Testis (tissue), 3 donors: ENCODE measurements around the gene NECTIN1. TPM values are rescaled to one million over a fixed set of nuclear protein-coding genes. Genes with fewer than 3 reads are reported as not detected.

Experiments used
- DNase-seq: peaks from one replicate; pipeline ENCODE4 v3.0.0-alpha.2; 2019
- H3K27ac ChIP-seq, 2 donors: fragments of 200-600 bp; sonication (generic); one replicate each; pipeline ENCODE4 v1.5.1; 2019
- H3K27me3 ChIP-seq: fragments of 200-600 bp; sonication (generic); one replicate; pipeline ENCODE4 v1.5.1; 2019
- H3K36me3 ChIP-seq: fragments of 200-600 bp; sonication (generic); one replicate; pipeline ENCODE4 v1.5.1; 2017; ENCODE audit warnings: low read depth; ENCODE audit errors: missing control alignments
- H3K4me1 ChIP-seq: fragments of 200-600 bp; sonication (generic); one replicate; pipeline ENCODE4 v1.5.1; 2019
- H3K4me3 ChIP-seq, 2 donors: fragments of 200-600 bp; sonication (generic); one replicate each; pipeline ENCODE4 v1.5.1; 2017 to 2019
- H3K9me3 ChIP-seq: fragments of 200-600 bp; sonication (generic); one replicate; pipeline ENCODE4 v1.5.1; 2017
- CTCF ChIP-seq, 3 experiments: fragments of 450-650 bp in 2 of 3; fragments of 200-600 bp in 1 of 3; sonication (generic) in 1 of 3; IDR thresholded peaks; one replicate each; pipeline ENCODE4 v1.5.1; 2016 to 2019; ENCODE audit warnings: antibody characterized with exemption in 3 of 3, mild to moderate bottlenecking in 2 of 3, moderate library complexity in 1 of 3
- POLR2A ChIP-seq: fragments of 450-650 bp; IDR thresholded peaks from one replicate; pipeline ENCODE4 v1.6.1; 2017; ENCODE audit warnings: antibody characterized with exemption, mild to moderate bottlenecking, moderate library complexity
- WGBS, 2 donors: methylation state at CpG; one replicate each; pipeline ENCODE4 v1.1.5; 2018; 5-methylcytosine and 5-hydroxymethylcytosine counted together
- intact Hi-C: fragments of 100-400 bp; cut with DNase I; formaldehyde crosslinking; loops from one replicate; pipeline ENCODE4 v1.15.1; 2023; ENCODE audit warnings: low total_unique reads
- polyA plus RNA-seq: library from polyadenylated mRNA; stranded (reverse); fragments of 350-450 nt; fragmentation: Illumina TruSeq; extraction: RNeasy Lipid Tissue Mini Kit (QIAGEN cat#74804); gene quantifications from one replicate; pipeline ENCODE4 v1.2.3, GENCODE V29; 2014; ENCODE audit warnings: low read depth, low replicate concordance; ENCODE audit not compliant: insufficient read depth
- total RNA-seq, 2 donors: library from RNA; depleted of rRNA; stranded (reverse); fragments of >200 nt; gene quantifications; one replicate each; pipeline ENCODE4 v1.2.3, GENCODE V29; 2016

The NECTIN1 gene
- total and polyA plus RNA-seq, 3 donors from 2014 or later = 5.2 to 5.4 (median 5.2) TPM

GRCh38 chr11:119691020-119691666 is 37.9 kb downstream of the NECTIN1 start:
- no peak for TF ChIP-seq CTCF (IDR thresholded peaks at IDR 0.05)
- intact Hi-C loops = no loop called here
- no peaks in the 10 kb centered on the region for H3K4me1 ChIP-seq
- WGBS, 2 donors = 84 to 89% methylated on average over 7 to 9 of the region's 9 CpGs
- no peaks in the 10 kb centered on the region for H3K27me3 ChIP-seq
- DNase-seq = no peak
- no peaks in the 10 kb centered on the region for H3K9me3 ChIP-seq
- H3K27ac ChIP-seq = no peak overlapping the region
- no peak overlapping the region for H3K4me3 ChIP-seq
- no peaks in the 10 kb centered on the region for H3K36me3 ChIP-seq

GRCh38 chr11:119689302-119689701 is 39.7 kb downstream of the NECTIN1 start:
- intact Hi-C loops = no loop called here
- Histone ChIP-seq H3K27ac (no peak overlapping the region), H3K9me3 (no peaks in the 10 kb centered on the region), H3K4me1 (no peaks in the 10 kb centered on the region), H3K36me3 (no peaks in the 10 kb centered on the region), H3K27me3 (no peaks in the 10 kb centered on the region), H3K4me3 (no peak overlapping the region)
- 89 to 90% methylated on average over 4 to 7 of the region's 7 CpGs for WGBS, 2 donors
- DNase-seq = no peak
- TF ChIP-seq POLR2A (no peak), CTCF (IDR thresholded peaks at IDR 0.05) (no peak)

GRCh38 chr11:119688356-119688755 is 40.6 kb downstream of the NECTIN1 start:
- H3K27ac ChIP-seq = no peak overlapping the region
- H3K27me3 ChIP-seq = no peaks in the 10 kb centered on the region
- no peak overlapping the region for H3K4me3 ChIP-seq
- 90% methylated on average over 4 of the region's 4 CpGs for WGBS, 2 donors
- TF ChIP-seq CTCF (IDR thresholded peaks at IDR 0.05) (no peak), POLR2A (no peak)
- DNase-seq = no peak
- H3K4me1 ChIP-seq = no peaks in the 10 kb centered on the region
- H3K9me3 ChIP-seq = no peaks in the 10 kb centered on the region
- intact Hi-C loops = no loop called here
- H3K36me3 ChIP-seq = no peaks in the 10 kb centered on the region

GRCh38 chr11:119687373-119688046 is 41.5 kb downstream of the NECTIN1 start:
- 79 to 85% methylated on average over 15 of the region's 15 CpGs for WGBS, 2 donors
- TF ChIP-seq POLR2A = no peak
- no peak for TF ChIP-seq CTCF (IDR thresholded peaks at IDR 0.05)
- H3K9me3 ChIP-seq = no peaks in the 10 kb centered on the region
- H3K36me3 ChIP-seq = no peaks in the 10 kb centered on the region
- H3K4me3 ChIP-seq = no peak overlapping the region
- no peaks in the 10 kb centered on the region for H3K27me3 ChIP-seq
- no peak for DNase-seq
- no peak overlapping the region for H3K27ac ChIP-seq
- intact Hi-C loops = no loop called here
- no peaks in the 10 kb centered on the region for H3K4me1 ChIP-seq
